ENCODE measurements around the gene PHYKPL.

DNA sequence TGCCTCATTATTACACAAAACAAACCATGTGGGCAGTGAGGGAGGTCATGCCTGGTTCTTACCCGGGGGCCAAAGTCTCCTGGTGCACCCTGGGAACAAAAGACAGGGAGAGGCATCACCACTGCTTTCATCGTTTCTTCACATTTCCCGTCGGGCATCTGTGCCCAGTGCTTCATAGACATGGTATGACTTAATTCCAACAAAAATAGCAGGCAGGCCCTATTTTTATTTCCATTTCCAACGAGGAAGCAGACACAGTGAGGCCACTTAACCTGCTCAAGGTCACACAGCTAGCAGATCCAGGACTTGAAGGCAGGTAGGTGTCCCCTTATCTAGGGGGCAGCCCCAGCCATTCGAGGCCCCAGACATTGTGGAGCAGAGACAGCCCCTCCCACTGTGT is 34.6 kb upstream of the PHYKPL start:
- TF ChIP-seq, protein P1, sequence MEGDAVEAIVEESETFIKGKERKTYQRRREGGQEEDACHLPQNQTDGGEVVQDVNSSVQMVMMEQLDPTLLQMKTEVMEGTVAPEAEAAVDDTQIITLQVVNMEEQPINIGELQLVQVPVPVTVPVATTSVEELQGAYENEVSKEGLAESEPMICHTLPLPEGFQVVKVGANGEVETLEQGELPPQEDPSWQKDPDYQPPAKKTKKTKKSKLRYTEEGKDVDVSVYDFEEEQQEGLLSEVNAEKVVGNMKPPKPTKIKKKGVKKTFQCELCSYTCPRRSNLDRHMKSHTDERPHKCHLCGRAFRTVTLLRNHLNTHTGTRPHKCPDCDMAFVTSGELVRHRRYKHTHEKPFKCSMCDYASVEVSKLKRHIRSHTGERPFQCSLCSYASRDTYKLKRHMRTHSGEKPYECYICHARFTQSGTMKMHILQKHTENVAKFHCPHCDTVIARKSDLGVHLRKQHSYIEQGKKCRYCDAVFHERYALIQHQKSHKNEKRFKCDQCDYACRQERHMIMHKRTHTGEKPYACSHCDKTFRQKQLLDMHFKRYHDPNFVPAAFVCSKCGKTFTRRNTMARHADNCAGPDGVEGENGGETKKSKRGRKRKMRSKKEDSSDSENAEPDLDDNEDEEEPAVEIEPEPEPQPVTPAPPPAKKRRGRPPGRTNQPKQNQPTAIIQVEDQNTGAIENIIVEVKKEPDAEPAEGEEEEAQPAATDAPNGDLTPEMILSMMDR (IDR thresholded peaks at IDR 0.05; ENCODE audit: extremely low read depth in 1 of 2, insufficient read depth in 1 of 2, low read depth in 1 of 2, low read length in 2 of 2) = no peak
- no peak for TF ChIP-seq POLR2A (IDR thresholded peaks at IDR 0.05; ENCODE audit: low read depth, low read length)
- no peak for TF ChIP-seq MYC (IDR thresholded peaks at IDR 0.05; ENCODE audit: low read depth, low read length)
- no peak for TF ChIP-seq EZH2 (IDR thresholded peaks at IDR 0.05; ENCODE audit: borderline replicate concordance, low read depth, low read length, severe bottlenecking)
- no peak for TF ChIP-seq POLR2AphosphoS5 (IDR thresholded peaks at IDR 0.05; ENCODE audit: insufficient read depth, low read depth, low read length)
- TF ChIP-seq JUN (IDR thresholded peaks at IDR 0.05; ENCODE audit: borderline replicate concordance, insufficient read depth, insufficient read length, low read depth) = no peak
- TF ChIP-seq, protein P2, sequence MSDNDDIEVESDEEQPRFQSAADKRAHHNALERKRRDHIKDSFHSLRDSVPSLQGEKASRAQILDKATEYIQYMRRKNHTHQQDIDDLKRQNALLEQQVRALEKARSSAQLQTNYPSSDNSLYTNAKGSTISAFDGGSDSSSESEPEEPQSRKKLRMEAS (IDR thresholded peaks at IDR 0.05; ENCODE audit: insufficient read depth, insufficient read length) = no peak
- no peak for TF ChIP-seq FOS (IDR thresholded peaks at IDR 0.05; ENCODE audit: borderline replicate concordance, insufficient read depth, low read length)
